Fibroblast of gingiva (primary cell): Measurements from ENCODE around the gene NRIP1.

Experiments
- DNase-seq: peaks from one replicate; pipeline ENCODE4 v3.0.0-alpha.2; 2011; ENCODE audit warnings: low read depth

Gene NRIP1, protein sequence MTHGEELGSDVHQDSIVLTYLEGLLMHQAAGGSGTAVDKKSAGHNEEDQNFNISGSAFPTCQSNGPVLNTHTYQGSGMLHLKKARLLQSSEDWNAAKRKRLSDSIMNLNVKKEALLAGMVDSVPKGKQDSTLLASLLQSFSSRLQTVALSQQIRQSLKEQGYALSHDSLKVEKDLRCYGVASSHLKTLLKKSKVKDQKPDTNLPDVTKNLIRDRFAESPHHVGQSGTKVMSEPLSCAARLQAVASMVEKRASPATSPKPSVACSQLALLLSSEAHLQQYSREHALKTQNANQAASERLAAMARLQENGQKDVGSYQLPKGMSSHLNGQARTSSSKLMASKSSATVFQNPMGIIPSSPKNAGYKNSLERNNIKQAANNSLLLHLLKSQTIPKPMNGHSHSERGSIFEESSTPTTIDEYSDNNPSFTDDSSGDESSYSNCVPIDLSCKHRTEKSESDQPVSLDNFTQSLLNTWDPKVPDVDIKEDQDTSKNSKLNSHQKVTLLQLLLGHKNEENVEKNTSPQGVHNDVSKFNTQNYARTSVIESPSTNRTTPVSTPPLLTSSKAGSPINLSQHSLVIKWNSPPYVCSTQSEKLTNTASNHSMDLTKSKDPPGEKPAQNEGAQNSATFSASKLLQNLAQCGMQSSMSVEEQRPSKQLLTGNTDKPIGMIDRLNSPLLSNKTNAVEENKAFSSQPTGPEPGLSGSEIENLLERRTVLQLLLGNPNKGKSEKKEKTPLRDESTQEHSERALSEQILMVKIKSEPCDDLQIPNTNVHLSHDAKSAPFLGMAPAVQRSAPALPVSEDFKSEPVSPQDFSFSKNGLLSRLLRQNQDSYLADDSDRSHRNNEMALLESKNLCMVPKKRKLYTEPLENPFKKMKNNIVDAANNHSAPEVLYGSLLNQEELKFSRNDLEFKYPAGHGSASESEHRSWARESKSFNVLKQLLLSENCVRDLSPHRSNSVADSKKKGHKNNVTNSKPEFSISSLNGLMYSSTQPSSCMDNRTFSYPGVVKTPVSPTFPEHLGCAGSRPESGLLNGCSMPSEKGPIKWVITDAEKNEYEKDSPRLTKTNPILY (N-terminal part only)

GRCh38 chr21:15064576-15065391 lies at the start of gene NRIP1:
NRIP1 (minus strand) TSS chr21:15065000; CDS start chr21:14968192, 96,808 bp downstream.
- peak; percentile 95 for DNase-seq

DNA sequence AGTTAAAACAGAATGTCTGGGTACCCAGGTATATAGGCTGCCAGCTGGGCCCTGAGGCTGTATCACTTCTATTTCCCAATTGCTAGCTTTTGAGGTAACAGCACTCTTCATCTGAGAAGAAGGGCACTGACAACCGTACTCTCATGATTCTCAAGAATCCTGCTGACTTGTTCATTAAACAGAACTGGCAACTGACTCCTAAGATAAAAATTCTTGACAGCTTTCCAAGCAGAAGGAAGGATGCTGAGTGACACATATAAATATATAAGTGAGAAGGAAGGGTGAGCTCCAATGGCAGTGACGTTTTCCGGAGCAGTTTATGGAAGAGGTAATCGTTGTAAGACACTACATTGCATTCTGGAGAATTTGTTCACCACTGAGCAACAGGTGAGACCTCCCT lies 48.1 kb upstream of the NRIP1 start:
- no peak for DNase-seq

GRCh38 chr21:15108801-15109200 lies 44.0 kb upstream of the NRIP1 start:
- no peak for DNase-seq

DNA sequence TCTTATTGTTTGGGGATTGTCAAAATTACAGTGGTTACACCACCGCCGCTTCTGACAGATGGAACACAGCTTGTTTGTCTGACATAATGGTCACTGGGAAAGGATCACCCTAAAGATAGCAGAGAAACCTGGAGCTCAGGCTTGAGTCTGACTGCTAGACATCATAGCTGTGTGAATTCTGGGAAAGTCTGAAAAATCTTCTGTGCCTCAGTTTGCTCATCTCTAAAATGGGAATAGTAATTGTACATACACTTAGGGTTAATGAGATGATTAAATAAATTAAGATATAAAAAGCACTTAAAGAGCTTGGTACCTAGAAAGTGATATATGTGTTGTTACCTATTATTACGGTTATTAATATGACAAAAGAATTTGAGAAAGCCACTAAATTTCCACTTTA lies 39.7 kb upstream of the NRIP1 start:
- no peak for DNase-seq

DNA sequence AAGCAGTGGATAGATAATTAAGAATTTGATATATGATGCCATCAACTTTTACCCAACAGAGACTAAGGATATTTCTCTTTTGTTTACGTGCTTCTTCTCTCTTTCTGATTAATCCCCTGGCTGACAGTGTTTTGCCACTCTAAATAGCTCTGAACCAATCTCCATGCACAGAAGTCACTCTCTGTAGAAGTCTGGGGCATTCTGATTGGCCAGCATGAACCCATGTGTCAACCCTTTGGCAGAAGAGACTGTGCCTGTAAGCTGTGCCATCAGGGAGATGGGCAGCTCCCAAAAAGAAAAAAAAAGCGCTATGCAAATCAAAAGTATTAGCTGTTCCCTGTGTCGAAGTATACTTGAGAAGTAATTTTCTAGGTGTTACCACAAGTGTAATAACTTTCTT lies 34.1 kb upstream of the NRIP1 start:
- no peak for DNase-seq

DNA sequence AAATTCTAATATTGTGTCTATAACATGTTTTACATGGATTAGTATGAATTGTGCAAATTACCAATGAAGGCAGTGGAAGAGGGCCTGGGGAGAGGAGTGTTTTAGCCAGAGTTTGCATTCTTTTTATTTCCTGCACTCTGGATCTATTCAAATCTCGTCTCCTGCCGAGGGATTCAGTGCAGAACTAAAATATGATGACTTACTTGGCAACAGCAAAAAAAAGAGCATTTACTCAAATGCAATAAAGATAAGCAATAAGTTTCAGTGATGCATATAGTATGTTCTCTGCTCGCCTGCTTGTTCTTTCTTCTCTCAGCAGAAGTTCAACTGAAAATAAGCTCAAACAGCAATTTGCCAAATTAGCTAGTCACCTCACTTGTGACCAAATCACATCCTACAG lies 33.4 kb upstream of the NRIP1 start:
- no peak for DNase-seq

GRCh38 chr21:15097580-15097979 lies 32.8 kb upstream of the NRIP1 start:
- no peak for DNase-seq

GRCh38 chr21:15096146-15096545 lies 31.3 kb upstream of the NRIP1 start:
- DNase-seq = no peak

DNA sequence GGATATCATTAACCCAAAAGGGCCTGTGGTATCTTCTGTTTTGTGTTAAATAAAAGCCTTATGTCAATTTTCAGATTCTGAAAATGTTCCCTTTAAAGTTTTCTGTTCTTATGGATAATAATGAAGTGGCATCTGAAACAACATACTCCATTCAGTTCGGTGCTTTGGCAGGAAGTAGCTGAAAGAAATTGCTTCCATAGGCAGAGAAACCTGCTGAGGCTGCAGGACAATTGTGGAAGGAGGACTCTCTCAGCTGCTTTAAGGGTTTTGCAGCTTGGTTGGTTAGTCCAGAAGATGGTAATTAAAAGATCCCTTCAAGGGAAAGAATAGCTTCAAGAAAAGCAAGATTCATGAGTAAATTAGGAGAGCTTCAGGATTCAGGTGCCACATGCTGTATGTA lies 30.5 kb upstream of the NRIP1 start:
- DNase-seq = no peak

DNA sequence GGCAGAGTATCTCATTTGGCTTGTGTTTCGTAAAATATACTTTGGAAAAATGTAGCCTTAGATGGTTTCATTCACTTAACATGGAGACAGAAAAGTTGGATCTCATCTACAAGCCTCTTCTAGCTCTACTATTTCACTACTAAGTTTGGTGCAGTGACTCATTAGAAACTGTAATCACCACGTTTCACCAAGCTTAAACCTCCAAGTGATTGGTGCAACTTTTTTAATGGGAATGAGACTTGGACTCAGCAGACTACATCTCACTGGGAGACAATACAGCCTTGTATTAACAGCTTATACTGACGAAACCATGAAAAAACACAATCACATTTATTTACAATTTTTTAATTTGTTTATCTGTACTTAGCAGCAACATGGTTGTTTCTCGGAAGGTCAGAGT lies 29.9 kb upstream of the NRIP1 start:
- DNase-seq = no peak

DNA sequence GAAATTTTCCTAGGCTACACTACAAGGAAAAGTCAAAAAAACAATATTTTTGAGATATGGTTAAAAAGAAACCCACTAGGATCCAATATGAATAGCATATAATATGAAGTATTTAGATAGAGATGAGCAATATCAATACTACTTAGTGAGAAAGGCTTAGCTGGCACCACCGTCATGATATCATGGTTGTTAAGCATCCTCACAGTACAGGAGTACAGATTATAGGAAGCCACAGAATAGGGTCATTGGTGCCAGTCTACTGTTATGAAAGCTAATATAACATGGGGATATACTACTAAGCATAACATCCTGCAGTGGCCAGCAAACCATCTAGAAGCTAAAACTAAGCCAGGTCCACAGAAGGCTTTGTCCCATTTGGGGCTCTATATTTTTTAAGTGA lies 28.4 kb upstream of the NRIP1 start:
- no peak for DNase-seq

DNA sequence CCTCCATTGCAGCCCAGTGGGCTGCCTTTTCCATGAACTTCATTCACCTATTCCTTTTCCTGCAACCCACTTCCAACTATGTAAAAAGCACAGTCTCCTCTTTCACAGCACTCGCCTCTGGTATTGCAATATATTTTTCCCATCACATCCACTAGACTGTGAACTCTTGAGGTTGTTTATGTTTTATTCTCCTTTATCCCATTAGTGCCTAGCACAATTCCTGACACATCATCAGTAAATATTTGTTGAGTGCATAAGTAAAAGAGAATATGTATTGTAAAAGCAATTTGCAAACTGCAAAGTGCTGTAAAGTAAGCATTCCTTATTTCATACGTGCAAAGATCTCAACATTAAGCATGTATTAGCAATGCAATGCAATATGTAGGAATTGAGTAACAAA lies 27.9 kb upstream of the NRIP1 start:
- no peak for DNase-seq

DNA sequence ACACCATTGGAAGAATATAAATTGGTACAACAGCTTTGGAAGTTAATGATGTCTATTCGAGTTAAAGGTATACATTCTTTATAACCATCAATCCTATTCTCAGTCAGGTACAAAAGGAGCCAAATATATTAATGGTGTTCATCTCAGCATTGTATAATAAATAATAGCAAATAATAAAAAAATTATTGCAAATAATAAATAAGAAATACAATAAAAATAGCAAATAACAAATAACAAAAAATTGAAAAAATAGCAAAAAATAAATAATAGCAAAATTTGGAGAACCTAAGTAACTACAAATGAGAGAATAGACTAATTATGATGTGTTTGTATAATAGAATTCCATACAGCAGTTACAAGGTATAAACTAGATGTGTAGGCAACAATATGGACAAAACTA lies 25.6 kb upstream of the NRIP1 start:
- DNase-seq = no peak

DNA sequence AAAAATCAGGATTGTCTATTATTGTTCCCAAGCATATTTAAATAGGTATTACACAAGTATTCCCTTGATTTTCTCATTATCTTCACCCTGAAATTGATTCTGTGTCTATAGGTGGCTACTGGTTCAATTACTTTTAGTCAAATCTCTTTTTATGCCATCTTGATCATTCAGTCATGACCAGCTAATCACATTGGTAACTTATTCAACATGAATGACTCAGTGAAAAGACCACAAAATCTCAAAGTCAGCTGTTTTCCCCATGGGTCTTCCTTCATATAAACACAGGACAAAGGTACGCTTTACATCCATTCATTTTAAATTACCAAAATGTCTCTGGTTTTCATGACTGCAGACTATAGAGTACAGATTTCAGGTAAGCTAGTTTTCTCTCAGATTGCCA lies 23.7 kb upstream of the NRIP1 start:
- DNase-seq = no peak

GRCh38 chr21:15084668-15085067 lies 19.9 kb upstream of the NRIP1 start:
- no peak for DNase-seq

- no peak for DNase-seq
These were observed 15.7 kb upstream of the NRIP1 start for GRCh38 chr21:15080526-15080925.

GRCh38 chr21:15079269-15079668 lies 14.5 kb upstream of the NRIP1 start:
- no peak for DNase-seq

- DNase-seq = no peak
These were observed 13.4 kb upstream of the NRIP1 start for GRCh38 chr21:15078180-15078579.

DNA sequence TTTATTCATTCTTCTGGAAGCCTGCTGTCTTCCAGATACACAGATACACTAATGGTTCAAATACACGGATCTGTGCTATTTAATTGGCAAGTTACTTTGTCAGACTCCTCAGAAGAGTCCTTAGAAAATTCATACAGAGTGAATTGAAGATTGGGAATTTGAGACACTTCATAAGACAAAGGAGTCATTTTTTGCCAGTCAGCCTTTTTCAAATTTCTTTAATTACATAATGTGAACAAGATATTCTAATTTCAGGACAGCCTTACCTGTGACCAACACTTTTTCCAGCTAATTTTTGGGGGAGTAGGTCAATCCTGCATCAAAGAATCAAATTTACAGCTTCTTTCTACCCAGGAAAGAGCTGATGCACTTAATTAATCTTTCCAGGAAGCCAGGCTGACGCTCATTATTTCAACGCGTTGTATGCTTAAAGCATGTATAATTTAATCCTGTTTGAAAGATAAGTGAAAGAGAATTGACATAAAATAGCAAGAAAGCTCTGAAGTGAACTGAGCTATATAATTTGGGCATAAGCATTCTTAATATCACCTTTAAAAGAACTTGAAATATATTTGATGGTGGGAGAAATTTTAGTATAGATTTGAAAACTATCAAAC lies 12.8 kb upstream of the NRIP1 start:
- no peak for DNase-seq

GRCh38 chr21:15076730-15077129 lies 11.9 kb upstream of the NRIP1 start:
- DNase-seq = no peak

GRCh38 chr21:15071009-15071408 lies 6.2 kb upstream of the NRIP1 start:
- no peak for DNase-seq
